HG03469 (cell line): ENCODE data around the gene LAMA2.
"Not testable (repeated sequence)": the region's sequence is repeated elsewhere in the genome, so short reads cannot be mapped to it uniquely, and the experiment has no call there.

Experiments used
- ATAC-seq: cut with Tn5 transposase; IDR thresholded peaks from one replicate; pipeline ENCODE4 v1.9.1; 2021; ENCODE audit warnings: mild to moderate bottlenecking, moderate library complexity, moderate number of reproducible peaks; ENCODE audit not compliant: unreplicated experiment

LAMA2 gene

DNA sequence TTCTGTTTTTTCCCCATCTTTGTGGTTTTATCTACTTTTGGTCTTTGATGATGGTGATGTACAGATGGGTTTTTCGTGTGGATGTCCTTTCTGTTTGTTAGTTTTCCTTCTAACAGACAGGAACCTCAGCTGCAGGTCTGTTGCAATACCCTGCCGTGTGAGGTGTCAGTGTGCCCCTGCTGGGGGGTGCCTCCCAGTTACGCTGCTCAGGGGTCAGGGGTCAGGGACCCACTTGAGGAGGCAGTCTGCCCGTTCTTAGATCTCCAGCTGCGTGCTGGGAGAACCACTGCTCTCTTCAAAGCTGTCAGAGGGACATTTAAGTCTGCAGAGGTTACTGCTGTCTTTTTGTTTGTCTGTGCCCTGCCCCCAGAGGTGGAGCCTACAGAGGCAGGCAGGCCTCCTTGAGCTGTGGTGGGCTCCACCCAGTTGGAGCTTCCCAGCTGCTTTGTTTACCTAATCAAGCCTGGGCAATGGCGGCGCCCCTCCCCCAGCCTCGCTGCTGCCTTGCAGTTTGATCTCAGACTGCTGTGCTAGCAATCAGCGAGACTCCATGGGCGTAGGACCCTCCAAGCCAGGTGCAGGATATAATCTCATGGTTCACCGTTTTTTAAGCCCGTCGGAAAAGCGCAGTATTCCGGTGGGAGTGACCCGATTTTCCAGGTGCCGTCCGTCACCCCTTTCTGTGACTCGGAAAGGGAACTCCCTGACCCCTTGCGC lies 289.5 kb downstream of the LAMA2 start:
- not testable (repeated sequence) for ATAC-seq

DNA sequence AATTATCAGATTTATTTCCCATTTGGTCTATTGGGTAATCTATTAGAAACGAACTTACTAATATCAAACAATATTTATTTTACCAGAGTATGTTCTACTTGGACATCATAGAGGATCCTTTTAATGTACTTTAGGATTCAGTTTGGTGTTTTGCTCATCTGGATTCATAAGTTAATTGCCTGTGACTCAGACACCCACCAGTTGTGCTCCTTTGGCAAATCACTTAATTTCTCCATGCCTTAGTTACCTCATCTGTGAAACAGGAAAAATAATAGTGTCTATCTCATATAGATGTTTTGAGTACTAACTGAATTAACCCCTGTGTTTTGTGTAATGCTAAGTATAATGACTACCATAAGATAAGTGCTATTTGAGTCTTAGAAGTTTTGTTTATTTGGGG lies 292.1 kb downstream of the LAMA2 start:
- no peak for ATAC-seq

DNA sequence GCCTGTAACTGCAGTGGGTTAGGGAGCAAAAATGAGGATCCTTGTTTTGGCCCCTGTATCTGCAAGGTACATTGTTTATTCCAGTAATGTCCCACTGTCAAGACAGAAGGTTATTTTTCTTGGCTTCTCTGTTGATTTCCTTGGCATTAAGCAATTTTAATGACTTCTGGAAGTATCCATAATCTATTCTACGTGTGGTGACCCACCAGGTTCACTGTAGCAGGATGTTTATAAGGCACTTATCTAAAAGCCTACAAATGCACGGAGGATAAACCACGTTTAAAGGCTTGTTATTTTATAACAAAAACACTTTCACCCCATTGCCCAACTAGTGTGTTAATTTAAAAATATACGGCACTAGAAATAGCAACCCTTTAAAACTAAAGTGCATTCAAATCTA lies 294.9 kb downstream of the LAMA2 start:
- no peak for ATAC-seq

DNA sequence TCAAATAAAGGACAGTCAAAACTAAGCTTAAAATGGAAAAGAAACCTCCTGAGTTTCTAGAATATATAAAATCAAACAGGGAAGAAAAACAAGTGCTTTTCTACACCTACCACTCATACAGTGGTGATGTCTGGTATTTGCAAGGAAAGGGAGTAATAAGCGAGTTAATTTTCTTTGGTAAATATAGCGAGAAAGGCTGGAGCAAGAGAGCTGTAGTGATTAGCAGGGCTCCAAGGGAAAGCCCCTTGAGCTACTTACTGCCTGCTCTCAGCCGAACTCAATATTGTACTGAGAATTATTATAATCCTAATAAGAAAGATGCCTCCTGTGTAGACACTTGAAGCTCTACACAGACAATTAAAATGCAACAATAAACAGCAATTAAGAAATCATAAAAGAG lies 296.3 kb downstream of the LAMA2 start:
- no peak for ATAC-seq

DNA sequence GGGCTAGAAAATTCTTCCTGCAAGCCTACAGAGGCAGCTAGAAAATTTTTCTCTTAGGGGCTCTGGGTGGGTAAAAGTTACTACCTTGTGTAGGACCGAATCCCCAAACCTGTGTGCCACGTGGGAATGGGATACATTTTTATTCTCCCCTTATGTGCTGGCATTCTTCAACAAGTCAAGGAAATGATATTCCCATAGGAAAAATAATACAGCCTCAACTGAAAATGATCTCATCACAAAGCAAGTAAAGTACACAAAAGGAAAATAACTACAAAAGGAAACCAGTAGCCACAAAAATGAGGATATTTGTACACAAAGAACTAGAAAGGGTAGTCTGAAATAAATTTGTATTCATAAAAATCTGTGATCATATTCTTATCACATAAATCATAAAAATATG lies 298.1 kb downstream of the LAMA2 start:
- ATAC-seq: no peak

- ATAC-seq: no peak
These were observed 300.3 kb downstream of the LAMA2 start for GRCh38 chr6:129183187-129183591.

GRCh38 chr6:129183681-129184301 lies 300.9 kb downstream of the LAMA2 start:
- no peak for ATAC-seq

- ATAC-seq: no peak
These were observed 301.4 kb downstream of the LAMA2 start for GRCh38 chr6:129184324-129184723.

DNA sequence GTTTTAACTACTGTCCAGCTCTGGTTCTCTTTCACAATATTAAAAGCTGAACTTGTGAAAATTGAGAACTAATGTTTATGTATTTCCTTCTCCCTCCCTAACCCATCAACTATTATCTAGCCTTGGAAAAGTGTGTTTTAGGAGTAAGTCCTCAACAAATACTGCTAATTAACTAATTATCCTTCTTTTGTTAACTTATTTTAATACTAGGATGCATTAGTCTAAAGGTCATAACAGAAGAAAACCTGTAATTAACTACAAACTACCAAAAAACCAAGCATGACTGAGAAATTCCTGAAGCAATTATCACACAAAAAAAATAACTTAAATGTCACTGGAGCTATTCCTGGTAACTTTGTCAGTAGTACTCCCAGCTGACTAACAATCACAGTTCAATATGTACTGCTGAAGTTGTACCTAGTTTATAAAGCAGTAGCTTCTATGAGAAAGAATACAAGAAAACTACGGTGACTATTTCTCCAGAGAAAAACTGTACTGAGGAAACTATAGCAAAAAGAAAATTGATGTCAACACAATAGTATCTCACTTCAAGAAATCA lies 301.9 kb downstream of the LAMA2 start:
- no peak for ATAC-seq

- ATAC-seq: no peak
These were observed 304.1 kb downstream of the LAMA2 start for GRCh38 chr6:129186988-129187387.

GRCh38 chr6:129188306-129188705 lies 305.4 kb downstream of the LAMA2 start:
- ATAC-seq: no peak

DNA sequence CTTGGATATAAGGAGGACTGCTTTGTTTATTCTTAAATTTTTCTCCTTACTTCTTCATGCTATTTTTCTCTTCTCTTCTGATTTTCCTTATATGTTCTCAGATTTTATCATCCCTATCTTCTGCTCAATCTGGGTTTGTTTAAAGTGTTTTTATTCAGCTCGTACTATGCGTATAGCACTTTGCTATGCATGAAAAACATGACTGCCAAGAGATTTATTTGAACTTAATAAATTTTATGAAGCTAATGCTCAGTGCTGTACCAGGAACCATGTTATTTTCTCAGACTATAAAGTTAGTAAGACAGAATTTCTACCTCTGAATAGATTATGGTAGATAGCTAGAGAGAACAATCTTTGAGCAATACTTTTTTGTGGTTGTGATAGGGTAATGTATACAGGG lies 305.9 kb downstream of the LAMA2 start:
- no peak for ATAC-seq

DNA sequence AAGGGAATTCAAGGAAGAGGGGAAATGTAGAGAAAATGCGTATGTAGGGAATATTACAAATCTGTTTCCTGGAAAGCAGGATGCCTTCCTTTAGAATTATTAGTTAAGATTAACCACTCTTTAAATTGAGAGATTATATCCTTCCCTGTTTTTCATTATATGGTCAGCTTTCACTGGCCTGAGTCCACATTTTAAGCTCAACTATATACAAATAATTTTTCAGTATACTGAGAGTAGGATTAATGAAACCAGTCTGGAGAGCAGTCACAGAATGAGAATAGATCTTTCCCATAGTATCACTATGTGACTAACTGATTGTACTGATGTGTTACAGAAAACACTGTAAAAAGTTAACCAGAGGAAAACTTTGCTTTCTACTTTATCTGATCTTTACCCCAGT lies 306.3 kb downstream of the LAMA2 start:
- ATAC-seq: no peak

DNA sequence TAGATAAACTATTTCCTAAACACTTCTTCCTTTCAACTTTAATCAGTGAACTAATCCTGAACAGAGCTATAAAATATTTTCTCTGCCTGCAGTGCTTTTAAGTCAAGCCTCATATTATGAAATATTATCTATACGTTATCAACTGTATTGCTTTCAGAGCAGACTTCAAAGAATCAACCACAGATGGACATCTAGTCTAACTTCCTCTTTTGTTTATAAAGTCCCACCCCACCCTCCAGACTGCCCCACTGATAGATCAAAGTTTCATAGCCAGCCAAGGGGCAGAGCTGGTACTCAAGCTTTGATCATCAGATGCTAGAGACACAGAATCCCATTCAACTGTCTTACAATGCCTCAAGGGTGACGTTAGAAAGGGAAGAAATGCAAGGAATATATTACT lies 308.3 kb downstream of the LAMA2 start:
- no peak for ATAC-seq

DNA sequence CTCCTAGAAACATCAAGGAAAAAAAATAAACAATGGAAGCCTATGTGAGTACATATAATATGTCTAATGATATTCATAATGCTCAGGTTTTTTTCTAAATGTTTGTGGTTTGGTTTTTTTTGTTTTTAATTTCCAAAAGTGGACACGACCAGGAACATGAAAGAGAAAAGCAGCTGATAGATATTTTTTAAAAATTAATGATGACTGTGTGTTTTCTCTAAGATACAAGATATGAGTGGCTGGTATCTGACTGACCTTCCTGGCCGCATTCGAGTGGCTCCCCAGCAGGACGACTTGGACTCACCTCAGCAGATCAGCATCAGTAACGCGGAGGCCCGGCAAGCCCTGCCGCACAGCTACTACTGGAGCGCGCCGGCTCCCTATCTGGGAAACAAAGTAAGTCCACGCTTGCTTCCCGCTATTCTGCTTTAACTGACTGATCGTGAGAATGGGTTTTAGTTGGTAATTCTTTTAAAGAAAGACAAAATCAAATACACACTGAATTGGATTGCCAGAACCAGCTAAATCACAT lies 309.6 kb downstream of the LAMA2 start:
- no peak for ATAC-seq

GRCh38 chr6:129194306-129194941 lies 311.5 kb downstream of the LAMA2 start:
- no peak for ATAC-seq

- no peak for ATAC-seq
These were observed 312.2 kb downstream of the LAMA2 start for GRCh38 chr6:129195161-129195560.

DNA sequence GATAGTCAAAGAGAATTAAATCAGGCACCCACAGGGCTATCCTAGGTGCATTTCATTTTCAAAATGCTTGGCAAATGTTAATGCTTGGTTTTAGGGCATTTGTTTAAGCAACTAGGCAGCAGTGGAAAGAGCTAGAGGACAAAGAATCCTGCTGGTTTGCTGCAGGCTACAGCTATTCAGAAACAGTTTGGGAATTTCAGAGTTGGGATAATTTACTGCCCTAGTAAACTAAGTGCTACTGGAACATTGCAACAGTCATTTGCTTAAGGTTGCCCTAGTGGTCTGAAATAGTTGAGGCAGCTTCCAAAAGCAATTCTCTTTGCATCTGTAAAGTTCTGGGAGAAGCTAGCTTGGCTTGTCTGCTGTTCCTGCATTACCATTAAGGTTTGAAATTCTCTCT lies 312.7 kb downstream of the LAMA2 start:
- no peak for ATAC-seq

GRCh38 chr6:129197154-129197553 lies 314.2 kb downstream of the LAMA2 start:
- ATAC-seq: no peak

- no peak for ATAC-seq
These were observed 317.2 kb downstream of the LAMA2 start for GRCh38 chr6:129200151-129200550.

DNA sequence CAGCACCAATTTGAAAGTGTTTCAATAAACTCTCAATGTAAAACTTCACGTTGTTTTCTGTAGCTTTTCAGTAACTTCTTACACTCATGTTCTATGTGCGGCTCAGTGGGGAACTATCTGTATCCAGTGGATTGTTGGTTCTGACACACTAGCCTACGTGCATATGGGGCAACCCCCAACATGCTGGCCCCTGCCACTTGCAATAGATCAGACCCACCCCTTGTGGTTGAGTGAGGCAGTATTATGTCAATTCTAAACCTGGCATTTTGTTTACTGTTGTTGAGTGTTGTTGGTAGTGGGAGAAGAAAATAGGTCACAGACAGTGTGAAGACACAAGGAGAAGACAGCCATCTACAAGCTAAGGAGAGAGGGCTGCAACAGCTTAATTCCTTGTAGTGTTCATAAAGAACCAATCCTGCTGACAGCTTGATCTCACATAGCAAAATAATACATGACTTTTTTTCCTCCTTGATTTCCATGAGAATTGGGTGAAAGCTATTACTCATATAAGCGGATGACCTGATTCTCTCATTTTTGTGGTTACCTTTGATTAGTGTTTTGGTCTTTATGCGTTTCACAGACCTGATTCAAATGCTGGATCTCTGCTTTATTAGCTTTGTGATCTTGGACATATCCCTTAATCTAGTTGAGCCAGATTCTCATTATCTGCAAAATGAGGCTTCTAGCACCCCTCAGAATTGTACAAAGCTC lies 320.4 kb downstream of the LAMA2 start:
- no peak for ATAC-seq
